GM10266 (cell line): ENCODE results near the gene LBHD2.

Experiments used
- DNase-seq: peaks from one replicate; pipeline ENCODE4 v3.0.0; 2012; ENCODE audit errors: extremely low spot score
- CTCF ChIP-seq: IDR thresholded peaks from 2 replicates; pipeline ENCODE4 v1.5.1; 2012; ENCODE audit warnings: mild to moderate bottlenecking, low read depth; ENCODE audit not compliant: control insufficient read depth, insufficient read depth; ENCODE audit errors: missing control alignments

Gene LBHD2

GRCh38 chr14:103126873-103127304 lies 42.9 kb downstream of the LBHD2 start:
- no peak for DNase-seq
- no peak for TF ChIP-seq CTCF

- TF ChIP-seq CTCF, result no peak
- DNase-seq, result no peak
These were observed 43.3 kb downstream of the LBHD2 start for GRCh38 chr14:103127356-103127755.

- no peak for TF ChIP-seq CTCF
These were observed 44.0 kb downstream of the LBHD2 start for GRCh38 chr14:103127861-103128598.

GRCh38 chr14:103128631-103129300 lies 44.8 kb downstream of the LBHD2 start:
- TF ChIP-seq CTCF, result no peak

More at GRCh38 chr14:103127861-103128598, 44.0 kb downstream of the LBHD2 start:
- no peak for DNase-seq

GRCh38 chr14:103129301-103130016 lies 45.4 kb downstream of the LBHD2 start:
- no peak for DNase-seq
- no peak for TF ChIP-seq CTCF

More at GRCh38 chr14:103128631-103129300, 44.8 kb downstream of the LBHD2 start:
- DNase-seq, result no peak

- DNase-seq, result no peak
- no peak for TF ChIP-seq CTCF
These were observed 46.2 kb downstream of the LBHD2 start for GRCh38 chr14:103130017-103130764.
